Measurements from ENCODE around the gene PHACTR2.
"Not testable (repeated sequence)": the region's sequence is repeated elsewhere in the genome, so short reads cannot be mapped to it uniquely, and the experiment has no call there.

- not testable (repeated sequence) for TF ChIP-seq CTCF, POLR2A, POLR2AphosphoS5, EP300 (IDR thresholded peaks at IDR 0.05)
These were observed 118.8 kb downstream of the PHACTR2 start for GRCh38 chr6:143796551-143796950.
